ENCODE results near the gene TUB.

- TF ChIP-seq POLR2AphosphoS5 (IDR thresholded peaks at IDR 0.05; ENCODE audit: insufficient read depth in 1 of 2, low read depth in 1 of 2) (no peak), POLR2A (IDR thresholded peaks at IDR 0.05) (no peak)
Measured at GRCh38 chr11:8122173-8122764, 41.3 kb downstream of the TUB start.
